HS-5 (cell line): ENCODE results near the gene LDLRAD3.

Source experiments
- DNase-seq: peaks from one replicate; pipeline ENCODE4 v3.0.0-alpha.2; 2012; ENCODE audit warnings: low read depth

The LDLRAD3 gene

DNA sequence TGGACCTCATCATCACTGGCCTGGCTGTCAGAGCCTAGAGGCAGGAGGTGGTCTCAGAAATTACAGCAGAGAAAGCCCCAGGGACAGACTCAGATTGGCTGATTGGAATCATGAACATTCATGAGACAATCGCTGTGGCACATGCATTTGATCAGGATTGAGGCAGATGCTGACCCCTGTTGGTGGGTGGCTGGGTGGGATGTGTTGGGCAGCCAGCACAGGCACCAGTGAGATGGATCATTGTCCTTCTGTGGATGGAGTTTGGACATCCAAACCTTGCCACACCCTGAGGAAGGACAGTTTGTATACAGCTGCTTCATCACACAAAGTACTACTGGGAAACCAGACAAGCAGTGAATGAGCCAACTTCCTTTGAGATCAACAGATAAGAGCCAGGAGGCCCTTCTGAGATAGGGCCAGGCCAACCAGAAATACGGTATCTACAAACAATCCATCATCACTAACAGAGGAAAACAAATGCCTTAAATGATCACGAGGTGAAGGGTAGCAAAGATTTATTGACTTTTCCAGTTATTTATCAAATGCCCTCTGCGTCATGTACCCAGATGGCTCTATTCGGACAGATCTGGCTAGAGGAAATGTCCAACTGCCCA is 328.0 kb downstream of the LDLRAD3 start:
- no peak for DNase-seq

DNA sequence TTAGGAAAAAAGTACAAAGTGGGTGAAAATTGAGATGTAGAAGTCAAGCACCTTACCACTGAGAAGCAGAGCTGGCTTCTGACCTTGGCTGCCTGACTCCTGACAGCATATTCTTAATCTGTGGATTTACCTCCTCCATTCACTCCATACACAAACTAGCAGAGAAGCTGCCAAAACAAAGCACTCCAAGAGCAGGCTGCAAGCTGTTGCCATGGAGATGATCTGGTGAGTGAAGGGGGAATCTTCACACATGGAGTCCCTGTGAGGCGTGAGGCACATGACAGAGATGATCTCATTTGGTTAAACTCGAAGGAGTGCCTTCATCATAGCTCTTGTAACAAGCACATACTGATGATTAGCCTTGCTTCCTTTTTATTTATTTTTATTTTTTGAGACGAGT is 329.2 kb downstream of the LDLRAD3 start:
- no peak for DNase-seq

DNA sequence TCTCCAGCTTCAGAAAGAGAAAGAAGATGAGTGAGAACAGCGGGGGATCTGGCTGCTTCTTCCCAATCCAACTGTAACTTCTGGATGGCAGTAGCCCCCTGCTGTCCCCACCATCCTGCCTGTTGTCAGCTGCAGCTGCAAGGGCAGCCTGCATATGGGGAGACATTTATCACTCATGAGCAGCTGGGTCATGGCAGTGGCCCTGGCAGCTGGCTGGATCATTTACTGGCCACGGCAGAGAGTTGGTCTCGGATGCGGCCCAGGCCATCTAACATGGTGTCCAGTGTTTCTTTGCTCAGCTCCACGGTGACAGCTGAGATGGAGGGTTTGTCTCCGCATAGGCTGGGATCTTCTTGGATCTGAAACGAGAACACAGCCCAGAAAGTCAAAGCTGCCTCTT is 330.6 kb downstream of the LDLRAD3 start:
- DNase-seq, result no peak

DNA sequence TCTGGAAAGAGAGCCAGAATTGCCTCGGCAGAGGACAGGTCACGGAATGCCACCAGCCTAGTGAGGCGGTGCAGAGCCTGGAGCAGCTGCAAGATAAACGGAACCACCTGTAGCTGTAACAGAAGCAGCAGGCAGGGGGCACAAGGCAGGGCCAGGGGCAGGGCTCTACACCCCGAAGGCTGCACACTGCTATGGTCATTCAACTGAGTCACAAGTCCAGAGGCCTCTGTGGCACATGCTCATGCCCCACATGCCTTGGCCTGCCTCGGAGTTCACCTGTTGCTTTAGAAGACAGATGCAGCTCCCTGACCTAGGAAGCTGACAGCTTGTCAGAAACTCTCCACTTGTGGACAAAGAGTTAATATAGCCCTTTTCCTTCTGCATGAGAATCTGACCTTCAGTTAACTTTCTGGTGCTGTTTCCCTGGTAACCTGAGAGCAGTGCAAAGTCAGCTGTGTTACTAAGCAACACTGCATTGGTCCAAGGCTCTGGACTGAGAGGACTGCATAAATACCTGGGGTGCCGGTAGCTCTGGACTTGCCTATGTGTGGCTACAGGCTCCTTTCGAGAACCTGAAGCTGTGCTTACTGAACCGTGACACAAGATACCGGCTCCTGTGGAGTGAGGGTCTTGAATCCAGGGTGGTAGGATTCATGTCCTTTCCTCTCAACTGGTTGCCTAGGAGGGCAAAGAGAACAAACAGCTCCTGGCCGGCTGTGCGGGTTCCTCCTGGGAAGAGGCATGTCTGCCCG is 334.8 kb downstream of the LDLRAD3 start:
- no peak for DNase-seq

DNA sequence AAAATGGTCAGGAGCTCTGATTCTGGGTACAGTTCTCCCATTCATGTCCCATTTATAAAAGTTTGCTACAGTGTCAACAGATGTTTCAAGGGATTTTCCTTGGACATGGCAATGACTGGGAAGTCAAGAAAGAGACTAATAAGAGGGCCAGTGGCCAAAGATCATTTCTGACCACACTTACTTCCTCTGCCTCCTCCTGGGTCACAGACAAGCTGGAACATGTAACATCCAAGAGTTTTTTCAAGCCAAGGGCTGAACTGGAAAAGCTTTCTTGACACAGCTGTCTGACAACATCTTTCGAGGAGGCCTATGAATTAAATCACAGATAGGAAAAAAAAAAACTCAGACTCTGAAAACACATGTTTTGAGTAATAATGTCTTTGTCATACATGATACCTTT is 336.7 kb downstream of the LDLRAD3 start:
- no peak for DNase-seq
